Measurements from ENCODE around the gene CCNY. TPM values are rescaled to one million over a fixed set of nuclear protein-coding genes. Genes with fewer than 3 reads are reported as not detected.

The CCNY gene
- total RNA-seq, 4 donors from 2014 or later = 22.4 to 35.1 (median 29.9) TPM

DNA sequence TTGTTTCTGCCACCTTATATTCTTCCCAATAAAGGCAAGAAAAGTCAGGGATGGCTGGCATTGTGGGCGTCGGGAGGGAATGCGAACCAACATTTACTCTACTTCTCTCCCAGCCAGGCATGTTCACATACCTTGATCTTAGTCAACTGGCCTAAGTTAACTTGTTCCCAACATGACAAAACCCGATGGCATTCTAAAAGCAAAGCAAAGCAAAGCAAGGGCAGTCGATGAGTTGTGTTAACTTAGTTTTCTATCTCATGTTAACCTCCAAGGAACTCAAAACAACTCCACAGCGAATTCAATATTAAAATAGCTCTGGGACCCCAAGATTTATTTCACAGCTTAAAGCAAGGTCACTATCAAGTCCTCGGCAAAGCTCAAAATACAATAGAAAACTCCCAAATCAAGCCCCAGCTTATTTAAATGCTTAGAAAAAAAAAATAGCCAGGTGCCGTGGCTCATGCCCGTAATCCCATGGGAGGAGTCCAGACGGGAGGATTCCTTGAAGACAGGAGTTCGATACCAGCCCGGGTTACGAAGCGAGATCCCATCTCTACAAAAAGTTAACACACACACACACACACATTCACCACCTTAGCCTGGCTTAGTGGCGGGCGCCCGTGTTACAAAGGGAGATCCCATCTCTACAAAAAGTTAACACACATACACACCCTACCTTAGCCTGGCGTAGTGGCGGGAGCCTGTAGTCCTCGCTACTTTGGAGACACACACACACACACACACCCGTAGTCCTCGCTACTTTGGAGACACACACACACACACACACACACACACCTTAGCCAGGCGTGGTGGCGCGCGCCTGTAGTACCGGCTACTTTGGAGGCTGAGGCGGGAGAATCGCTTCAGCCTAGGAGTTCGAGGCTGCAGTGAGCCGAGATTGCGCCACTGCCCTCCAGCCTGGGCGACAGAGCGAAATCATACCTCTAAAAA, 901 bp upstream of the CCNY start:
- peaks cover 61% of the 10 kb centered on the region for H3K4me1 ChIP-seq
- no peak for DNase-seq (ENCODE audit: low spot score in 2 of 2)

DNA sequence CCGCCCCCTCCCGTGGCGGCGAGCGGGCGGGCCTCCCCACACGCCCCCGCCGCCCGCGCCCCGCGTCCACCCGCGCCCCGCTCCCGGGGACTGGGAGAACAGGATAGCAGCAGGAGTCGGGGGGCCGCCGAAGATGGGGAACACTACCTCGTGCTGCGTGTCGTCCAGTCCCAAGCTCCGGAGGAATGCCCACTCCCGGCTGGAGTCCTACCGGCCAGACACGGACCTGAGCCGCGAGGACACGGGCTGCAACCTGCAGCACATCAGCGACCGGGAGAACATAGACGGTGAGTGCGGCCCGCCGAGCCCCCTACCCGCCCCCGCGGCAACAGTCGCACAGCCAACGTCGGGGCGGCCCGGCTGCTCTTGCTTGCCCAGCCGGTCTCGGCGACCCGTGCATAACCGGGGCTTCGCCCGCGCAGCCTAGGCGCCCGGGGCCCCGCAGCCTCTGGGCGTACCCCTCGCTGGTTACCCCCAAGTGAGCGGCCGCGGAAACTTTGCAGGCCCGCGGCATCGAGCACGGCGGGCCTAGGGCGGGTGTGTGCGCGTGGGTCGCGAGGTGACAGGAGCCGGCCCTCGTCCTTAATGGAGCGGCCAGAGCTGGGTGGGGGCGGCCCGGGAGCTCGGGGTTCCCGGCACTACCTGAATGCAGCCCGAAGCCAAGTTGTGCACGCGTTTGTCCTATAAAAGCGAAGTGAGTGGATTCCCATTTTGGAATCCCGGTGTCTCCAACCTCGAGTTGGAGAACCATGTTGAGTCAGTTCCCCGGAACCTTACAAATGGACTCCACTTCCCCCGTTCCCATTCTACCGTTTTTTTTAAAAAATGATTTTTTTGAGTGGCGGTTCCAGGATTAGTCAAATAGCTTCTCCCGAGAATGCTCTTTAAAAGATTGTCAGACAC, 863 bp downstream of the CCNY start:
- Histone ChIP-seq H3K27ac (peak overlapping the region; percentile 75), H3K27me3 (no peaks in the 10 kb centered on the region), H3K4me1 (peaks cover 66% of the 10 kb centered on the region), H3K4me3 (peak overlapping the region; percentile 78), H3K36me3 (no peaks in the 10 kb centered on the region), H3K9me3 (no peaks in the 10 kb centered on the region)
- WGBS = 1% methylated on average over 33 of the region's 88 CpGs
- TF ChIP-seq POLR2A (IDR thresholded peaks at IDR 0.05) (no peak), POLR2AphosphoS5 (IDR thresholded peaks at IDR 0.05) (no peak), EP300 (IDR thresholded peaks at IDR 0.05) (no peak)
- TF ChIP-seq, protein P1, sequence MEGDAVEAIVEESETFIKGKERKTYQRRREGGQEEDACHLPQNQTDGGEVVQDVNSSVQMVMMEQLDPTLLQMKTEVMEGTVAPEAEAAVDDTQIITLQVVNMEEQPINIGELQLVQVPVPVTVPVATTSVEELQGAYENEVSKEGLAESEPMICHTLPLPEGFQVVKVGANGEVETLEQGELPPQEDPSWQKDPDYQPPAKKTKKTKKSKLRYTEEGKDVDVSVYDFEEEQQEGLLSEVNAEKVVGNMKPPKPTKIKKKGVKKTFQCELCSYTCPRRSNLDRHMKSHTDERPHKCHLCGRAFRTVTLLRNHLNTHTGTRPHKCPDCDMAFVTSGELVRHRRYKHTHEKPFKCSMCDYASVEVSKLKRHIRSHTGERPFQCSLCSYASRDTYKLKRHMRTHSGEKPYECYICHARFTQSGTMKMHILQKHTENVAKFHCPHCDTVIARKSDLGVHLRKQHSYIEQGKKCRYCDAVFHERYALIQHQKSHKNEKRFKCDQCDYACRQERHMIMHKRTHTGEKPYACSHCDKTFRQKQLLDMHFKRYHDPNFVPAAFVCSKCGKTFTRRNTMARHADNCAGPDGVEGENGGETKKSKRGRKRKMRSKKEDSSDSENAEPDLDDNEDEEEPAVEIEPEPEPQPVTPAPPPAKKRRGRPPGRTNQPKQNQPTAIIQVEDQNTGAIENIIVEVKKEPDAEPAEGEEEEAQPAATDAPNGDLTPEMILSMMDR (IDR thresholded peaks at IDR 0.05) = no peak
- DNase-seq (ENCODE audit: low spot score in 2 of 2) = peak; percentile 74 to 82

More for the DNA sequence above, 901 bp upstream of the CCNY start:
- Histone ChIP-seq H3K27ac (peak overlapping the region; percentile 90), H3K4me3 (peak overlapping the region; percentile 78), H3K27me3 (no peaks in the 10 kb centered on the region), H3K36me3 (no peaks in the 10 kb centered on the region), H3K9me3 (no peaks in the 10 kb centered on the region)
- TF ChIP-seq POLR2AphosphoS5 (IDR thresholded peaks at IDR 0.05) = no peak
- no peak for TF ChIP-seq EP300 (IDR thresholded peaks at IDR 0.05)
- TF ChIP-seq, protein P1 (IDR thresholded peaks at IDR 0.05) = no peak
- 15% methylated on average over 33 of the region's 34 CpGs for WGBS

DNA sequence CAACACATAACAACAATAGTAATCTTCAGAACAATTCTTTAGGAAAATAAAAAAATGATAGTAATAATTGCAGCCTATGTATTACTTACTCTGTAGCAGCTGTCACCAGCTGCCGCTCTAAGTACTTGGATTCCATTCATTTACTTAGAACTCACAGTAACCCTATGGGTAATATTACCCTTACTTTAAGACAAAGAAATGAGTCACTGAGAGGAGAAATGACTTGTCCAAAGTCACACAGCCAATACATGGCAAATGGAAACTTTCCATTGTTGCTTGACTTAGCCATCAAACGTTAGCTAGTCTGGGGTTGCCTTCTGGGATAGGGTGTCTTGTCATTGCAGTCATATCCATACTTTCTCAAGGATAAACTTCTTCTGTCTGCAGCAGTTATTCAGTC, 3.6 kb downstream of the CCNY start:
- TF ChIP-seq POLR2A (IDR thresholded peaks at IDR 0.05) (no peak), EP300 (IDR thresholded peaks at IDR 0.05) (no peak), POLR2AphosphoS5 (IDR thresholded peaks at IDR 0.05) (no peak)
- TF ChIP-seq, protein P1 (IDR thresholded peaks at IDR 0.05) = no peak

DNA sequence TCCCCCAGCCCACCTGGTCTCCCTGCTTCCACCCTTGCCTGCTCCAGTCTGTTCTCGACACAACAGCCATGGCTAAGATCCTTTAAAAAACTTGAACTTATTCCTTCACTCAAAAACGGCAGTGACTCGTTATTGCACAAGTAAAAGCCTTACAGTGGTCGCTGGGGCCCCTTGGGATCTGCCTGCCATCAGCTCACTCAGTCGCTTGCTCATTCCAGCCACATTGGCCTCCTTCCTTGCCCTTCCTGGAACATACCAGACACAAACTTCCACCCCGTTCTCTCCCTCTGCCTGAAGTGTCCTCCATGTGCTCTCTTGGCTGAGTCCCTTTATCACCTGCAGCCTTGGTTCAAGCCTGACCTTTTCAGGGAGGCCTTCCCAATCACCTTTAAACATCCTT, 4.7 kb downstream of the CCNY start:
- H3K27me3 ChIP-seq = no peaks in the 10 kb centered on the region
- DNase-seq (ENCODE audit: low spot score in 2 of 2) = no peak
- no peak for TF ChIP-seq EP300 (IDR thresholded peaks at IDR 0.05)
- TF ChIP-seq, protein P1 (IDR thresholded peaks at IDR 0.05) = no peak
- TF ChIP-seq POLR2A (IDR thresholded peaks at IDR 0.05) = no peak
- no peak for TF ChIP-seq POLR2AphosphoS5 (IDR thresholded peaks at IDR 0.05)
- peaks cover 42% of the 10 kb centered on the region for H3K4me1 ChIP-seq
- H3K27ac ChIP-seq = no peak overlapping the region
- WGBS = 41% methylated on average over 6 of the region's 6 CpGs
- no peaks in the 10 kb centered on the region for H3K36me3 ChIP-seq
- H3K9me3 ChIP-seq = no peaks in the 10 kb centered on the region
- no peak overlapping the region for H3K4me3 ChIP-seq

More for the DNA sequence above, 3.6 kb downstream of the CCNY start:
- Histone ChIP-seq H3K9me3 (no peaks in the 10 kb centered on the region), H3K27ac (no peak overlapping the region), H3K4me1 (peaks cover 47% of the 10 kb centered on the region), H3K4me3 (no peak overlapping the region), H3K27me3 (no peaks in the 10 kb centered on the region), H3K36me3 (no peaks in the 10 kb centered on the region)
- DNase-seq (ENCODE audit: low spot score in 2 of 2) = no peak
- WGBS = 70% methylated on average over 2 of the region's 2 CpGs

Data from suprapubic skin (tissue), 4 donors.